ENCODE measurements around the gene C1orf105. TPM values are rescaled to one million over a fixed set of nuclear protein-coding genes. Genes with fewer than 3 reads are reported as not detected.

Gene C1orf105
- polyA plus RNA-seq, 1 of the 3 experiments (the other 2 are of a cell fraction), result not detected

- no peak for TF ChIP-seq CTCF (IDR thresholded peaks at IDR 0.05)
These were observed 63.0 kb downstream of the C1orf105 start (continued) for GRCh38 chr1:172483448-172483847.

DNA sequence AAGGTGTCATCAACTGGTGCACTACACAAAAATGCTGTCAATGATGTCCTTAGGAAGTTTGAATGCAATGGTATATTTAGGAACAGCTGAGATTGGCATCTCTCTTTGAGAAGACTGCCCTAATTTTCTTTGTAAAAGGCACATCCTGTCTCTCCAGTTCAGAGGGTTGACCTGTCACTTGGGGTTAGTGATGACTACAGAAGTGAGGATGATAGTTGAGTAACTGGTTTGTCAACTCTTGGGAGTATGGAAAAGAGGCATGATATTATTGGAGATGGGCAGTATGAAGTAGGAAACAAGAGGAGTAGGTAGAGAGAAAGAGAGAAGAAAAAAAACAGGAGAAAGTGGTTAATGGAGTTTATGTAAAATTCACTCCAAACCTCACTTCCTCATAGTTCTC is 63.8 kb downstream of the C1orf105 start:
- Histone ChIP-seq H3K27ac (ENCODE audit: low read depth in 2 of 2, low read length in 1 of 2) (no peak overlapping the region), H3K9me2 (no peaks in the 10 kb centered on the region), H3K4me3 (ENCODE audit: low read depth in 2 of 2, low read length in 1 of 2) (no peak overlapping the region), H3K9me3 (no peaks in the 10 kb centered on the region), H4K20me1 (ENCODE audit: insufficient read depth) (no peaks in the 10 kb centered on the region), H2AFZ (ENCODE audit: low read depth) (no peak overlapping the region), H3K36me3 (replicated peaks in 1 of 2; ENCODE audit: control insufficient read depth in 1 of 2, insufficient read depth in 2 of 2, low read length in 1 of 2) (no peaks in the 10 kb centered on the region), H3K27me3 (ENCODE audit: insufficient read depth) (peaks cover 5% of the 10 kb centered on the region; the same call in 1 of the 2 replicates), H3K4me2 (no peak overlapping the region), H3K4me1 (ENCODE audit: control insufficient read depth in 1 of 2, insufficient read depth in 2 of 2, low read depth in 1 of 2, low read length in 1 of 2) (no peaks in the 10 kb centered on the region), H3K9ac (no peak overlapping the region), H3K79me2 (ENCODE audit: insufficient read depth) (no peaks in the 10 kb centered on the region), H3F3A (replicated peaks; ENCODE audit: insufficient read depth) (no peaks in the 10 kb centered on the region)
- POLR2A ChIA-PET, result no interaction called here
- DNase-seq, result no peak
- CTCF ChIA-PET, result no interaction called here
- no peak for TF ChIP-seq MEF2A (IDR thresholded peaks at IDR 0.05; ENCODE audit: borderline replicate concordance, low read depth)
- no peak for TF ChIP-seq SMC3 (IDR thresholded peaks at IDR 0.05; ENCODE audit: low read depth, low read length)
- TF ChIP-seq JUND (IDR thresholded peaks at IDR 0.05), result no peak

GRCh38 chr1:172485626-172486025 is 65.1 kb downstream of the C1orf105 start:
- no peaks in the 10 kb centered on the region for H3K4me1 ChIP-seq (ENCODE audit: control insufficient read depth in 1 of 2, insufficient read depth in 2 of 2, low read depth in 1 of 2, low read length in 1 of 2)
- H3K27me3 ChIP-seq (ENCODE audit: insufficient read depth), result peaks cover 6% of the 10 kb centered on the region; the same call in 1 of the 2 replicates
- no peak overlapping the region for H3K4me2 ChIP-seq
- H3F3A ChIP-seq (replicated peaks; ENCODE audit: insufficient read depth), result no peaks in the 10 kb centered on the region
- no peak overlapping the region for H3K9ac ChIP-seq
- no peak for DNase-seq
- H2AFZ ChIP-seq (ENCODE audit: low read depth), result no peak overlapping the region
- H3K79me2 ChIP-seq (ENCODE audit: insufficient read depth), result no peaks in the 10 kb centered on the region
- WGBS (ENCODE audit: low lambda C conversion rate), result 59% methylated on average over 5 of the region's 5 CpGs
- no peaks in the 10 kb centered on the region for H3K36me3 ChIP-seq (replicated peaks in 1 of 2; ENCODE audit: control insufficient read depth in 1 of 2, insufficient read depth in 2 of 2, low read length in 1 of 2)
- H4K20me1 ChIP-seq (ENCODE audit: insufficient read depth), result no peaks in the 10 kb centered on the region
- no peaks in the 10 kb centered on the region for H3K9me2 ChIP-seq
- ChIA-PET CTCF (no interaction called here), POLR2A (no interaction called here)
- no peak overlapping the region for H3K4me3 ChIP-seq (ENCODE audit: low read depth in 2 of 2, low read length in 1 of 2)
- TF ChIP-seq EP300 (IDR thresholded peaks at IDR 0.05; ENCODE audit: borderline replicate concordance in 1 of 2, low read depth in 1 of 2, low read length in 1 of 2) (no peak), IRF3 (IDR thresholded peaks at IDR 0.05; ENCODE audit: low read depth, low read length) (no peak), ELF1 (IDR thresholded peaks at IDR 0.05) (no peak), MXI1 (IDR thresholded peaks at IDR 0.05; ENCODE audit: low read depth, low read length) (no peak), RXRA (IDR thresholded peaks at IDR 0.05; ENCODE audit: borderline replicate concordance, low read depth) (no peak), YY1 (IDR thresholded peaks at IDR 0.05; ENCODE audit: low read depth) (no peak), RFX5 (IDR thresholded peaks at IDR 0.05; ENCODE audit: low read length) (no peak), CHD2 (IDR thresholded peaks at IDR 0.05; ENCODE audit: low read length, partially characterized antibody) (no peak), FOSL2 (IDR thresholded peaks at IDR 0.05; ENCODE audit: borderline replicate concordance, low read depth) (no peak), CTCF (IDR thresholded peaks at IDR 0.05) (no peak), POLR2AphosphoS5 (IDR thresholded peaks at IDR 0.05; ENCODE audit: low read depth, low read length) (no peak), GATA2 (CRISPR knock-in tag; IDR thresholded peaks at IDR 0.05) (no peak)
- TF ChIP-seq, protein P1, sequence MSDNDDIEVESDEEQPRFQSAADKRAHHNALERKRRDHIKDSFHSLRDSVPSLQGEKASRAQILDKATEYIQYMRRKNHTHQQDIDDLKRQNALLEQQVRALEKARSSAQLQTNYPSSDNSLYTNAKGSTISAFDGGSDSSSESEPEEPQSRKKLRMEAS (IDR thresholded peaks at IDR 0.05; ENCODE audit: low read depth), result no peak
- TF ChIP-seq, protein P2, sequence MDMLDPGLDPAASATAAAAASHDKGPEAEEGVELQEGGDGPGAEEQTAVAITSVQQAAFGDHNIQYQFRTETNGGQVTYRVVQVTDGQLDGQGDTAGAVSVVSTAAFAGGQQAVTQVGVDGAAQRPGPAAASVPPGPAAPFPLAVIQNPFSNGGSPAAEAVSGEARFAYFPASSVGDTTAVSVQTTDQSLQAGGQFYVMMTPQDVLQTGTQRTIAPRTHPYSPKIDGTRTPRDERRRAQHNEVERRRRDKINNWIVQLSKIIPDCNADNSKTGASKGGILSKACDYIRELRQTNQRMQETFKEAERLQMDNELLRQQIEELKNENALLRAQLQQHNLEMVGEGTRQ (IDR thresholded peaks at IDR 0.05; ENCODE audit: borderline replicate concordance, low read depth, low read length), result no peak
- H3K27ac ChIP-seq (ENCODE audit: low read depth in 2 of 2, low read length in 1 of 2), result no peak overlapping the region
- H3K9me3 ChIP-seq, result no peaks in the 10 kb centered on the region

Data from SK-N-SH (cell line).